WTC11 (cell line): ENCODE measurements around the gene SOX6. TPM values are rescaled to one million over a fixed set of nuclear protein-coding genes. Genes with fewer than 3 reads are reported as not detected.

Experiments used
- ATAC-seq: fragments of 200-7000 bp; cut with Tn5 transposase; 2 replicates; pipeline ENCODE4 v1.10.0; 2021; ENCODE audit warnings: mild to moderate bottlenecking, moderate library complexity
- Bru-seq: library from RNA; stranded (reverse); fragments of 400-500 nt; gene quantifications from one replicate; lab custom pipeline; 2021; lab: Mats Ljungman, UMichigan
- CTCF ChIA-PET: fragments of 300-600 bp; sonication (Branson Sonifier 250); formaldehyde crosslinking; loops from one replicate; lab custom pipeline; 2021; ENCODE audit warnings: antibody characterized with exemption; lab: Charles Lee
- POLR2A ChIA-PET: fragments of 350-600 bp; sonication (Branson Sonifier 250); formaldehyde crosslinking; loops from one replicate; lab custom pipeline; 2021; ENCODE audit warnings: antibody characterized with exemption; lab: Charles Lee
- DNase-seq: peaks from one replicate; pipeline ENCODE4 v3.0.0; 2021; ENCODE audit warnings: low spot score
- H3K27ac Mint-ChIP-seq: 2 replicates; pipeline ENCODE4 v1.8.0; 2021; ENCODE audit warnings: mixed read lengths
- H3K27me3 Mint-ChIP-seq: 2 replicates; pipeline ENCODE4 v1.8.0; 2021; ENCODE audit warnings: low read depth, mild to moderate bottlenecking, moderate library complexity, mixed read lengths
- H3K36me3 Mint-ChIP-seq: 2 replicates; pipeline ENCODE4 v1.8.0; 2021; ENCODE audit warnings: mixed read lengths
- H3K4me1 Mint-ChIP-seq: 2 replicates; pipeline ENCODE4 v1.8.0; 2022; ENCODE audit warnings: mixed read lengths
- H3K4me3 Mint-ChIP-seq: 2 replicates; pipeline ENCODE4 v1.8.0; 2021; ENCODE audit warnings: mild to moderate bottlenecking, moderate library complexity, mixed read lengths
- H3K9me3 Mint-ChIP-seq: 2 replicates; pipeline ENCODE4 v1.8.0; 2021; ENCODE audit warnings: mixed read lengths
- ATF1 ChIP-seq: sonication (generic); formaldehyde crosslinking; IDR thresholded peaks from 2 replicates; pipeline ENCODE4 v1.8.1; 2023; ENCODE audit warnings: mild to moderate bottlenecking, moderate library complexity, missing genetic modification reagents
- E2F4 ChIP-seq: sonication (generic); formaldehyde crosslinking; IDR thresholded peaks from 2 replicates; pipeline ENCODE4 v1.8.1; 2022; ENCODE audit warnings: low read depth, mild to moderate bottlenecking, moderate library complexity, missing genetic modification reagents, borderline replicate concordance
- ESRRA ChIP-seq: sonication (generic); formaldehyde crosslinking; IDR thresholded peaks from 2 replicates; pipeline ENCODE4 v1.8.1; 2022; ENCODE audit warnings: mild to moderate bottlenecking, missing genetic modification reagents, borderline replicate concordance
- FOXP1 ChIP-seq: sonication (generic); formaldehyde crosslinking; IDR thresholded peaks from 2 replicates; pipeline ENCODE4 v1.8.0; 2022; ENCODE audit warnings: missing genetic modification reagents, mild to moderate bottlenecking, moderate library complexity, borderline replicate concordance
- FOXP4 ChIP-seq: sonication (generic); formaldehyde crosslinking; IDR thresholded peaks from 2 replicates; pipeline ENCODE4 v1.8.0; 2022; ENCODE audit warnings: mild to moderate bottlenecking, missing genetic modification reagents
- JUN ChIP-seq: sonication (generic); formaldehyde crosslinking; IDR thresholded peaks from 2 replicates; pipeline ENCODE4 v1.8.0; 2023; ENCODE audit warnings: mild to moderate bottlenecking, missing genetic modification reagents
- NFATC4 ChIP-seq: fragments of 250-450 bp; sonication (Bioruptor Pico); IDR thresholded peaks from 2 replicates; pipeline ENCODE4 v1.9.0; 2021; ENCODE audit warnings: mild to moderate bottlenecking
- OVOL2 ChIP-seq: fragments of 250-450 bp; sonication (Bioruptor Pico); IDR thresholded peaks from 2 replicates; pipeline ENCODE4 v1.9.0; 2021; ENCODE audit warnings: mild to moderate bottlenecking, borderline replicate concordance
- PRDM15 ChIP-seq: sonication (generic); formaldehyde crosslinking; IDR thresholded peaks from 2 replicates; pipeline ENCODE4 v1.8.0; 2022; ENCODE audit warnings: missing genetic modification reagents
- PREB ChIP-seq: sonication (generic); formaldehyde crosslinking; IDR thresholded peaks from 2 replicates; pipeline ENCODE4 v1.8.1; 2022; ENCODE audit warnings: mild to moderate bottlenecking, missing genetic modification reagents, moderate library complexity, borderline replicate concordance
- SP1 ChIP-seq: sonication (generic); formaldehyde crosslinking; conservative IDR thresholded peaks from 2 replicates; pipeline ENCODE4 v1.8.1; 2022; ENCODE audit warnings: missing genetic modification reagents
- ZNF138 ChIP-seq: sonication (generic); formaldehyde crosslinking; conservative IDR thresholded peaks from 2 replicates; pipeline ENCODE4 v1.8.1; 2022; ENCODE audit warnings: mild to moderate bottlenecking, moderate library complexity, missing genetic modification reagents
- ZNF671 ChIP-seq: fragments of 250-450 bp; sonication (Bioruptor Pico); IDR thresholded peaks from 2 replicates; pipeline ENCODE4 v1.8.0; 2021; ENCODE audit warnings: mild to moderate bottlenecking
- long read RNA-seq, 3 experiments: library from RNA in 1 of 3; library from capped mRNA in 1 of 3; library from polyadenylated mRNA in 1 of 3; unstranded in 2 of 3; stranded (forward) in 1 of 3; transcript quantifications; one replicate each; pipeline ENCODE4 v2.0.0, GENCODE V29; 2021
- total RNA-seq: library from RNA; stranded (reverse); gene quantifications from 3 replicates; pipeline ENCODE4 v1.2.3, GENCODE V29; 2021

Gene SOX6
- 0.13 to 0.62 TPM (median 0.32 TPM) in 3 replicates for total RNA-seq
- Bru-seq, nascent RNA = percentile 9 among the genes with signal in this experiment
- long read RNA-seq, experiment 1, partial matches to known transcripts = 0 of 1 reads
- long read RNA-seq, experiment 1, other reads (novel, unspliced or antisense) = 1 of 1 reads
- long read RNA-seq, experiment 2 = 0 reads
- long read RNA-seq, experiment 3 = 0 reads

GRCh38 chr11:16356057-16356760, at the start of gene SOX6:
SOX6 (minus strand) TSS chr11:16356546; CDS start chr11:16341248, 15,298 bp downstream.
- TF ChIP-seq FOXP4 (CRISPR knock-in tag) (no peak), ESRRA (CRISPR knock-in tag) (no peak), PRDM15 (no peak), ATF1 (CRISPR knock-in tag) (no peak), OVOL2 (CRISPR knock-in tag) (no peak), ZNF671 (CRISPR knock-in tag) (no peak), ZNF138 (CRISPR knock-in tag) (no peak), FOXP1 (no peak), SP1 (CRISPR knock-in tag) (no peak), PREB (CRISPR knock-in tag) (no peak), NFATC4 (CRISPR knock-in tag) (no peak), JUN (CRISPR knock-in tag) (no peak)
- TF ChIP-seq, all 79 proteins: peak for 0
- Mint-ChIP-seq H3K27me3 (peaks cover 14% of the 10 kb centered on the region), H3K9me3 (no peaks in the 10 kb centered on the region), H3K4me1 (peaks cover 19% of the 10 kb centered on the region), H3K36me3 (no peaks in the 10 kb centered on the region), H3K27ac (no peak within 1 kb of the TSS), H3K4me3 (no peak within 1 kb of the TSS)
- DNase-seq (no peak), ATAC-seq (peak; percentile 75)
- CTCF ChIA-PET = interaction anchor here (1.0 kb wide), 1 partner anchor 258 kb away, joined by 3 read pairs; no protein-coding TSS in a partner anchor
- POLR2A ChIA-PET = interaction anchor here (0.5 kb wide), 1 partner anchor 30 kb away, joined by 7 read pairs; no protein-coding TSS in a partner anchor

- H3K27ac Mint-ChIP-seq = no peak overlapping the region
- peaks cover 29% of the 10 kb centered on the region for H3K4me1 Mint-ChIP-seq
- H3K4me3 Mint-ChIP-seq = no peak overlapping the region
- H3K9me3 Mint-ChIP-seq = no peaks in the 10 kb centered on the region
- POLR2A ChIA-PET = no interaction called here
- no peak for TF ChIP-seq E2F4 (CRISPR knock-in tag)
- H3K36me3 Mint-ChIP-seq = no peaks in the 10 kb centered on the region
- peaks cover 99% of the 10 kb centered on the region for H3K27me3 Mint-ChIP-seq
- ATAC-seq (no peak), DNase-seq (no peak)
- CTCF ChIA-PET = interaction anchor here (1.0 kb wide), 1 partner anchor 209 kb away, joined by 3 read pairs; no protein-coding TSS in a partner anchor
Observed at GRCh38 chr11:16404781-16405285, 48.5 kb upstream of the SOX6 start.
